Posterior vena cava (tissue), 2 donors: ENCODE data around the gene NUP214. TPM values are rescaled to one million over a fixed set of nuclear protein-coding genes. Genes with fewer than 3 reads are reported as not detected.

Source experiments
- DNase-seq: peaks from one replicate; pipeline ENCODE4 v3.0.0-alpha.2; 2020; ENCODE audit warnings: low spot score
- intact Hi-C, 2 donors: fragments of 100-400 bp; cut with DNase I; formaldehyde crosslinking; loops; one replicate each; pipeline versions ENCODE4 v1.14.1 to v1.14.2; 2022 to 2023
- total RNA-seq, 2 donors: library from RNA; stranded (reverse); fragmentation: NEBNext Ultra II Directional; extraction: Animal tissue kit (Norgen Biotek cat#: 25700); gene quantifications; one replicate each; pipeline ENCODE4 v1.2.1, GENCODE V29; 2021
- donor health status: DM: yes; HTN: yes; CAD: no.
- donor health status: DM: yes; HTN: yes; CAD: no.

NUP214 gene
- total RNA-seq, 2 donors from 2014 or later = 33.9 to 40.8 TPM

- no peak for DNase-seq
- intact Hi-C loops = no loop called here
Measured at GRCh38 chr9:131214286-131214856, 89.0 kb downstream of the NUP214 start.

GRCh38 chr9:131214876-131215275 is 89.5 kb downstream of the NUP214 start:
- intact Hi-C loops = no loop called here
- no peak for DNase-seq

- no peak for DNase-seq
- intact Hi-C loops = no loop called here
Measured at GRCh38 chr9:131216806-131217205, 91.4 kb downstream of the NUP214 start.

- no peak for DNase-seq
- intact Hi-C loops = no loop called here
Measured at GRCh38 chr9:131217331-131218031, 92.1 kb downstream of the NUP214 start.

- intact Hi-C loops = no loop called here
- DNase-seq = no peak
Measured at GRCh38 chr9:131218370-131218769, 93.0 kb downstream of the NUP214 start.

- DNase-seq = no peak
- intact Hi-C loops = no loop called here
Measured at GRCh38 chr9:131220485-131220884, 95.1 kb downstream of the NUP214 start.

- no peak for DNase-seq
- intact Hi-C loops = no loop called here
Measured at GRCh38 chr9:131222460-131222859, 97.1 kb downstream of the NUP214 start.

- intact Hi-C loops = no loop called here
- DNase-seq = no peak
Measured at GRCh38 chr9:131226226-131226625, 100.8 kb downstream of the NUP214 start.

- intact Hi-C loops = no loop called here
- DNase-seq = no peak
Measured at GRCh38 chr9:131227112-131227958, 101.9 kb downstream of the NUP214 start.

GRCh38 chr9:131227959-131228460 is 102.6 kb downstream of the NUP214 start:
- DNase-seq = no peak
- intact Hi-C loops = no loop called here

- no peak for DNase-seq
- intact Hi-C loops = no loop called here
Measured at GRCh38 chr9:131228988-131229387, 103.6 kb downstream of the NUP214 start.

GRCh38 chr9:131233556-131233955 is 108.2 kb downstream of the NUP214 start:
- intact Hi-C loops = no loop called here
- no peak for DNase-seq

GRCh38 chr9:131233995-131234394 is 108.6 kb downstream of the NUP214 start:
- no peak for DNase-seq
- intact Hi-C loops = no loop called here

GRCh38 chr9:131234799-131235479 is 109.6 kb downstream of the NUP214 start:
- intact Hi-C loops = no loop called here
- peak; percentile 64 for DNase-seq

- DNase-seq = peak; percentile 23
- intact Hi-C loops = no loop called here
Measured at GRCh38 chr9:131235480-131235851, 110.1 kb downstream of the NUP214 start.

- peak; percentile 47 for DNase-seq
- intact Hi-C loops = no loop called here
Measured at GRCh38 chr9:131236161-131236560, 110.8 kb downstream of the NUP214 start.

- intact Hi-C loops = no loop called here
Measured at GRCh38 chr9:131236761-131237160, 111.4 kb downstream of the NUP214 start.

GRCh38 chr9:131237291-131237690 is 111.9 kb downstream of the NUP214 start:
- peak; percentile 56 for DNase-seq
- intact Hi-C loops = no loop called here

More at GRCh38 chr9:131236761-131237160, 111.4 kb downstream of the NUP214 start:
- no peak for DNase-seq

GRCh38 chr9:131237931-131238401 is 112.6 kb downstream of the NUP214 start:
- peak; percentile 89 for DNase-seq
- intact Hi-C loops = no loop called here
